Glomerular visceral epithelial cell (primary cell): ENCODE measurements around the gene AFMID.
"Not testable (repeated sequence)": the region's sequence is repeated elsewhere in the genome, so short reads cannot be mapped to it uniquely, and the experiment has no call there.

Experiments used
- DNase-seq: peaks from one replicate; pipeline ENCODE4 v3.0.0-alpha.2; 2016; ENCODE audit errors: extremely low spot score

Gene AFMID

GRCh38 chr17:78223765-78224164, 36.6 kb downstream of the AFMID start:
- no peak for DNase-seq

- DNase-seq: no peak
Measured at GRCh38 chr17:78224231-78225087, 37.3 kb downstream of the AFMID start.

DNA sequence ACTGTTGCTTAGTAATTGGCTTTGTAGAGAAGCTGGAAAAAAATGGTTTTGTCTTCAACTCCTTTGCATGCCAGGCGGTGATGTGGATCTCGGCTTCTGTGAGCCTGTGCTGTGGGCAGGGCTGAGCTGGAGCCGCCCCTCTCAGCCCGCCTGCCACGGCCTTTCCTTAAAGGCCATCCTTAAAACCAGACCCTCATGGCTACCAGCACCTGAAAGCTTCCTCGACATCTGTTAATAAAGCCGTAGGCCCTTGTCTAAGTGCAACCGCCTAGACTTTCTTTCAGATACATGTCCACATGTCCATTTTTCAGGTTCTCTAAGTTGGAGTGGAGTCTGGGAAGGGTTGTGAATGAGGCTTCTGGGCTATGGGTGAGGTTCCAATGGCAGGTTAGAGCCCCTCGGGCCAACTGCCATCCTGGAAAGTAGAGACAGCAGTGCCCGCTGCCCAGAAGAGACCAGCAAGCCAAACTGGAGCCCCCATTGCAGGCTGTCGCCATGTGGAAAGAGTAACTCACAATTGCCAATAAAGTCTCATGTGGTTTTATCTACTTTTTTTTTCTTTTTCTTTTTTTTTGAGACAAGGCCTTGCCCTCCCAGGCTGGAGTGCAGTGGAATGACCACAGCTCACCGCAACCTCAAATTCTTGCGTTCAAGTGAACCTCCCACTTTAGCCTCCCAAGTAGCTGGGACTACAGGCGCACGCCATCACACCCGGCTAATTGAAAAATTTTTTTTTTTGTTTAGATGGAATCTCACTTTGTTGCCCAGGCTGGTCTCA, 38.1 kb downstream of the AFMID start:
- DNase-seq: no peak

DNA sequence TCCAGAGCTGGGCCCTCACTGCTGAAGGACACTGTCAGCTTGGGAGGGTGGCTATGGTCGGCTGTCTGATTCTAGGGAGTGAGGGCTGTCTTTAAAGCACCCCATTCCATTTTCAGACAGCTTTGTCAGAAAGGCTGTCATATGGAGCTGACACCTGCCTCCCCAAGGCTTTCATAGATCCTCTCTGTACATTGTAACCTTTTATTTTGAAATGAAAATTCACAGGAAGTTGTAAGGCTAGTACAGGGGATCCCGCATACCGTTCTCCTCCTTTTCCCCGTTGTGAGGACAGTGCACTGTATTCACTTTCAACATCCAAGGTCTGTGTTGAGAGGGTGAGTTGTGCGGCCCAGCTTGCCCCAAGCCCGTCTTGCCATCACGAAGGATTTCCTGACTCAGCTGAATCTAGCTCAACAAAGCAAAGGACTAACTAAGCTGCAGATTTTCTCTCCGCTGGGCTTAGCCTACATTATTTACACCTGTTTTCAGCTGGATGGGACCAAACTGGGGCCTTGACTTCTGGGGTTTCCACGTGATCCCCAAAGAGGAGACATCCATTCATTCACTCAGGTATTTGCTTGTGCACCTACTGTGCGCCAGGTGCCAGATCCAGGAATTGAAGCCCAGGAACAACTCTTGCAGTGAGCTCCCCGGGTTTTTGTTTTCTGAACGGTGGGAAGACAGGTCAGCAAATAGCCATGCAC, 39.0 kb downstream of the AFMID start:
- no peak for DNase-seq

GRCh38 chr17:78226759-78227454, 39.7 kb downstream of the AFMID start:
- no peak for DNase-seq

DNA sequence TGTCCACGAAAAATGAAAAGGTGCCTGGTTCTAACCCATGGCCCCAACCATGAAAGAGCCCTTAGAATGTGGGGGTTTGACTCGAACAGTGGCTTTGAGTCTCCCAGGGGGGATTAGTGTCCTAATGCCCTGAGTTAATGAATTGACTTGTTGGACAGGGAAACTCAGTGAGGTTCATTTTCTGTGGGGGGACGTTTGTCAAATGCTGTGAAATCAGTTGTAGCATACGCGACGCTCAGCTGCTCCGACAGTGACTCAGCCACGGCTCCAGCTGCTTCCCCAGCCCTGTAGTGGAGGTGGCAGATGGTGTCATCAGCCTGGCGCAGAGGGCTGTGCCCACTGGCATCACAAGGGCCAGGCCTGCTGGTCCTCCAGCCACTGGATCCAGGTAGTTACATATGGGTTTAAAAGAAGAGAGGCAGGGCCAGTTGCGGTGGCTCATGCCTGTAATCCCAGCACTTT, 40.3 kb downstream of the AFMID start:
- DNase-seq: no peak

DNA sequence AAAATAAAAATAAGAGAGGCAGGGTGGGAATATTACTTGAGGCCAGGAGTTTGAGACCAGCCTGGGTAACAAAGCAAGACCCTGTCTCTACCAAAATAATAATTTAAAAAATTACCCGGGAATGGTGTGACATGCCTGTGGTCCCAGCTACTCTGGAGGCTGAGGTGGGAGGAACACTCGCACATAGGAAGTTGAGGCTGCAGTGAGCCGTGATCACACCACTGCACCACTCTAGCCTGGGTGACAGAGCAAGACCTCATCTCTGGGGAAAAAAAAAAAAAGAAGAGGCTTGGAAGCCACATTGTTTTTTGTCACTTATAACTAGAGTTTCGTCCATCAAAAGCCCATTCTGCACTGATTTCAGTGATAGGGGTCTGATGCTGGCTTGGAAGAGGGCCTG, 41.0 kb downstream of the AFMID start:
- DNase-seq: no peak

- DNase-seq: no peak
Measured at GRCh38 chr17:78230252-78230962, 43.2 kb downstream of the AFMID start.

DNA sequence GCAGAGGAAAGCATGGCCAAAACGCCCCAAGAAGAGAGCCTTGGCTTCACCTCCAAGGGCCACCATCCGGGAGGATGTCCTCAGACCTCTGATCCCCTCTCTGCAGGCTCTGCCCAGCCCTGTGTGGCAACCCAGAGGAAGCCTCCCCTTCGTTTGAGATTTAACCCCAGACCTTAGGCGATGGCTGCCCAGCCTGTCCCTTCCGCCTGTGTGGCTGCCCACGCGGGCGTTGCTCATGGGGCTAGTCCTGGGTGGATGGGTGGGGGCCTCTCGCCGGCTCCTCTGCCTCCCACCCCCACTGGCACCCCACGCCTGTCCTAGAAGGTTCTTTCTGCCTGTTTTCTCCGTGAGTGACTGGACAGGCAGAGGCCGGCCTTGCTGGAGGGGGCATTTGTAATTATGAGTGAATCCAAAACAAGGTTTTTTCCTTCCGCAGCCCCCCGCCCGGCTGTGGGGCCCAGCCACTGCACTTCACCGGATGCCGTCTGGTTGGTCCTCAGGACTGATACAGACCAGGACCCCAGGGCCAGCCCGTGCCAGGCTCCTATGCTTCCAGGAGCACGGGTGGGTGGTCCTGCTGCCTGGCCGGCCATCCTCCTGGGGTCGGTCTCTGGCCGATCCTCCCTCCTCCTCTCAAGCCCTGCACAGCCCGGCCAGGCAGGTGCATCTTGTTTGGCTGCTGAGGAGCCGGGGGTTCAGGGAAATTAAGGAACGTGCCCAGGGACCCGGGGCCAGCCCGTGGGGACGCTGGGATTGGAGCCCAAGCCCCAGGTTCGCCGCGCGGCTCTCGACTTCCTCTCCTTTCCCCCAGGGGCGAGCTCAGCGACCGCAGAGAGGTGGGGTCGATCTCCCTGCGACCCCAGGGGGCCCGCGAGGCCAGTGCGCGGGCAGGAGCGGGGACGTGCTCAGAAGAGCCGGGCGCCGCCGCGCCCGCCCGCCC, 44.1 kb downstream of the AFMID start, which contains the start of gene TMEM235:
Gene TMEM235 (plus strand): TSS at position 636 of the 940 bp plus-strand sequence. CDS start 393 bp downstream, outside the sequence.
- no peak for DNase-seq

GRCh38 chr17:78231991-78232858, 45.1 kb downstream of the AFMID start:
- no peak for DNase-seq

DNA sequence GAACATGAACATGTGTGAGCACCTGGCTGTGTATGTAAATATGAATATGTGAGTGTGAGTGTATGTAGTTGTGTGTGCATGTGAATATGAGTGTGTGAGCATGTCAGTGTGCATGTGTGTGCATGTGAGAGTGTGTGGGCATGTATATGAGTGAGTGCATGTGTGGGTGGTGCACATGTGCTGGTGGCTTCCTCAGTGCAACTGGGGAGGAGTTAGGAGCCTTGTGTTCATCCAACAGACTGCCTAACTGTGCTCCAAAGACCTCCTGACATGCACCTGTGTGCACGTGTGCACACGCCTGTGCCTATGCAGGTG, 45.7 kb downstream of the AFMID start:
- no peak for DNase-seq

- DNase-seq: no peak
Measured at GRCh38 chr17:78233678-78234077, 46.5 kb downstream of the AFMID start.

DNA sequence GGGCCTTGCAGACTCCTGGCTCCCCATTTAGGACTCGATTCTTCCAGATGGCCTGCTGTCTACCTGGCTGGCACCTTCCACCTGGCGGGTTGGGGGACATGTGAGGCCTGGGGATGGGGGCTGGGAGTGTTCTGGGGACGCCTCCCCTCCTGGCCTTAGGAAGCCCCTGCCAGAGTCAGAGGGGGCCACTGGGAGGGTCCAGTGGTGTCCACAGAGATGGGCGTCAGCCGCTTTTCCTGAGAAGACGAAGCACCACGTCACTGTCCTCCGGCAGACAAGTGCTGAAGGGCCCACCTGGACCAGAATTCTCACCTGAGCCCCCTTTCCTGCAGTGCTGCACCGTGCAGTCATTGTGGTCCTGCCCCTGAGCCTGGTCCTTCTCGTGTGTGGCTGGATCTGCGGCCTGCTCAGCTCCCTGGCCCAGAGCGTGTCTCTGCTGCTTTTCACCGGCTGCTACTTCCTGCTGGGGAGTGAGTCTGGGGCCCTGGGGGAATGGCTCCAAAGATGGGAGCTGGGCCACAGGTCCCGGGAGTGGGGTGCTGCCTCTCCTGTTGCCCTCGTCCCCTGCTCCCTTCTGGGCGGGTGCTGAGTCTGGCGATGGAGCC, 47.2 kb downstream of the AFMID start:
- no peak for DNase-seq

- not testable (repeated sequence) for DNase-seq
Measured at GRCh38 chr17:78235022-78235421, 47.9 kb downstream of the AFMID start.

DNA sequence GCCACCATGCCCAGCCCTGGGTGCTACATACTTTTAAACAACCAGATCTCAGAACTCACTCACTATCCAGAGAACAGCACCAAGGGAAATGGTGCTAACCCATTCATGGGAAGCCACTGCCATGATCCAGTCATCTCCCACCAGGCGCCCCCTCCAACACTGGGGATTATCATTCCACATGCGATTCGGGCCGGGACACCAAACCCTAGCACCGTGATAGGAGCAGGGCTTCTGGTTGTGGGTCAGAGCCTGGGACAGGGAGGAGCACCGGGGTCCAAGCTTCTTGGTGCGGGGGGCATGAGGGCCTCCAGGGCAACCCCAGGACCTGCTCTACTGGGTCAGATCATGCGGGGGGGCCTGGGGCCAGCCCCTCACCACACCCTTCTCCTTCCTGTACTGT, 48.7 kb downstream of the AFMID start:
- no peak for DNase-seq

DNA sequence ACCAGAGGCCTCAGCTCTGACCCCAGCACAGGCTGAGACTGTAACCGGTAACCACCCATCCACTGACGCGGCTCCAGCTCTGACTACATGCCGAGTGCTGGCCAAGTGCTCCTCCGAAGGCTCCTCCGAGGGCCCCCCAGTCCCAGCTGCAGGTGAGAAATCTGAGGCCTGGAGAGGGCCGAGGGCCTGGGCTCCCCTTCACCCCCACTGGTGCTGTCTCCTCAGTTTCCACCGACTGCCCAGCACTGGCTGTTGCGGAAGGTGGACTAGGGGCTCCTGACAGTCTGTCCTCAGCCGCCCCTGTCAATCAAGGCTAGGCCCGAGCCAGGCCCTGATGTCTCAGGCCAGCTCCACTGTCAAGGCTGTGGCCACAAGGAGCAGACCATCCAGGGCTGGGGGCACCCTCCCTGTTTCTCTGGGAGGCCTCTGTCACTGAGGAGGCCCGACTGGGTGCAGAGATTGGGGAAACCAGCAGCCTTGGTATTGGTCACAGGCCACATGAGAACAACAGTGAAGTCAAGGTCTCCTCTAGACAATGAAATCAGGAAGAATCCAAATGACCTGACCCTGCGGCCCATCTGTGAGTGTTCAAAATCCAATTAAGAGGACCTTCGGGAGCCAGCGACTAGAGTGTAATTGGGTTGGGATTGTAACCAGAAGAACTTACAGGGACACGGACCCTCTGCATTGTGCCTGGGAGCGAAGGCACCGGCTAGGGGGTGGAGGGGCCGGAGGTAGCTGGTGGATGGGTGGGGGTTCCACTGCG, 49.4 kb downstream of the AFMID start:
- no peak for DNase-seq

DNA sequence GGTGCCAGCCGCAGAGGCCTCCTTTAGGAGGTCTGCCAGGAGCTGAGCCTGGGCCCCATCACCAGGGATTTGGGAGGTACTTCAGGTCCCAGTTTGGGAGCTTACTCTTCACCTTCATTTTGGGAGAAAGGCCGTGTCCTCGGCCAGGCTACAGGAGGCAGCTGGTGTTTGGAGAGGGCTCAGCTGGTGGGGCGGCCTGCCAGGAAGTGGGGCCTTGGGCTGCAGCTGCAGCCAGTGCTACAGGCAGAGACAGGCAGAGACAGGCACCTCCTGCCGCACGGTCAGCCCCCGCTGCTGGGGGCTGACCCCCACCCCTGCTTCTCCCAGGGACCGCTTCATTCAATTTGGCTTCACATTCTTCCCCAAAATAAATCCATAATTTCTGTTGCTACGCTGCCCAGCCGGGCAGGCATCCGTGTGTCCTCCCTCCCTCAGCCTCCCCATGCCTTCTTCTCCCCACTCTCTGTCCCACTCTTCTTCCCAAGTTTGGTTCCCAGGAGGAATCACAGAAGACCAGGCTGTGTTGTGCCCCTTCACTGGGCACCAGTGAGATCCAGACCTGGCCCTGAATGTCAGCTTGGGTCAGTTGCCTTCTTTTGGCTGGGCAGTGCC, 50.3 kb downstream of the AFMID start:
- DNase-seq: no peak
